Neuron (in vitro differentiated cells): Measurements from ENCODE around the gene CAMKMT.
"Not testable (repeated sequence)": the region's sequence is repeated elsewhere in the genome, so short reads cannot be mapped to it uniquely, and the experiment has no call there.

Source experiments
- H2AFZ ChIP-seq: one replicate; pipeline ENCODE4 v1.6.1; 2013; ENCODE audit warnings: low read depth, mild to moderate bottlenecking, inconsistent platforms, low read length, moderate library complexity
- H3K27me3 ChIP-seq: one replicate; pipeline ENCODE4 v1.6.1; 2013; ENCODE audit warnings: low read length; ENCODE audit not compliant: insufficient read depth
- H3K36me3 ChIP-seq: one replicate; pipeline ENCODE4 v1.6.1; 2013; ENCODE audit warnings: low read length; ENCODE audit not compliant: insufficient read depth
- H3K4me1 ChIP-seq: one replicate; pipeline ENCODE4 v1.6.1; 2013; ENCODE audit warnings: low read length; ENCODE audit not compliant: insufficient read depth
- H3K4me3 ChIP-seq: 2 replicates; pipeline ENCODE4 v1.5.1; 2013; ENCODE audit warnings: mild to moderate bottlenecking, low read length, moderate library complexity
- H3K9me3 ChIP-seq: one replicate; pipeline ENCODE4 v1.6.1; 2013; ENCODE audit warnings: low read length

CAMKMT gene

GRCh38 chr2:44369392-44369791 lies 7.6 kb downstream of the CAMKMT start:
- no peak overlapping the region for H3K4me3 ChIP-seq
- peaks cover 3% of the 10 kb centered on the region for H3K9me3 ChIP-seq
- H3K27me3 ChIP-seq = no peaks in the 10 kb centered on the region
- no peaks in the 10 kb centered on the region for H3K36me3 ChIP-seq
- H2AFZ ChIP-seq = no peak overlapping the region
- no peaks in the 10 kb centered on the region for H3K4me1 ChIP-seq

- peaks cover 3% of the 10 kb centered on the region for H3K9me3 ChIP-seq
- H3K36me3 ChIP-seq = no peaks in the 10 kb centered on the region
- no peak overlapping the region for H2AFZ ChIP-seq
- H3K4me1 ChIP-seq = no peaks in the 10 kb centered on the region
- H3K27me3 ChIP-seq = no peaks in the 10 kb centered on the region
- no peak overlapping the region for H3K4me3 ChIP-seq
These were observed 9.7 kb downstream of the CAMKMT start for GRCh38 chr2:44371445-44371844.

- no peaks in the 10 kb centered on the region for H3K27me3 ChIP-seq
- H3K36me3 ChIP-seq = no peaks in the 10 kb centered on the region
- H3K4me3 ChIP-seq = no peak overlapping the region
- H3K9me3 ChIP-seq = peaks cover 3% of the 10 kb centered on the region
- H3K4me1 ChIP-seq = peaks cover 3% of the 10 kb centered on the region
- no peak overlapping the region for H2AFZ ChIP-seq
These were observed 10.5 kb downstream of the CAMKMT start for GRCh38 chr2:44372246-44372645.

- Histone ChIP-seq H3K27me3 (no peaks in the 10 kb centered on the region), H2AFZ (no peak overlapping the region), H3K4me1 (peaks cover 10% of the 10 kb centered on the region), H3K36me3 (no peaks in the 10 kb centered on the region), H3K4me3 (no peak overlapping the region), H3K9me3 (no peaks in the 10 kb centered on the region)
These were observed 15.7 kb downstream of the CAMKMT start for GRCh38 chr2:44377486-44377885.

GRCh38 chr2:44385226-44385625 lies 23.5 kb downstream of the CAMKMT start:
- H3K4me3 ChIP-seq, H3K4me1 ChIP-seq, H3K9me3 ChIP-seq, H3K27me3 ChIP-seq, H2AFZ ChIP-seq, H3K36me3 ChIP-seq: not testable (repeated sequence)

GRCh38 chr2:44388877-44389276 lies 27.1 kb downstream of the CAMKMT start:
- no peak overlapping the region for H3K4me3 ChIP-seq
- H3K4me1 ChIP-seq = no peaks in the 10 kb centered on the region
- no peak overlapping the region for H2AFZ ChIP-seq

GRCh38 chr2:44389895-44390294 lies 28.1 kb downstream of the CAMKMT start:
- H2AFZ ChIP-seq = no peak overlapping the region
- H3K9me3 ChIP-seq = no peaks in the 10 kb centered on the region
- H3K4me1 ChIP-seq = no peaks in the 10 kb centered on the region
- H3K4me3 ChIP-seq = no peak overlapping the region
- no peaks in the 10 kb centered on the region for H3K27me3 ChIP-seq
- no peaks in the 10 kb centered on the region for H3K36me3 ChIP-seq

More at GRCh38 chr2:44388877-44389276, 27.1 kb downstream of the CAMKMT start:
- no peaks in the 10 kb centered on the region for H3K36me3 ChIP-seq
- no peaks in the 10 kb centered on the region for H3K27me3 ChIP-seq
- H3K9me3 ChIP-seq = no peaks in the 10 kb centered on the region

GRCh38 chr2:44392338-44392943 lies 30.7 kb downstream of the CAMKMT start:
- H3K9me3 ChIP-seq = no peaks in the 10 kb centered on the region
- no peaks in the 10 kb centered on the region for H3K4me1 ChIP-seq
- no peaks in the 10 kb centered on the region for H3K27me3 ChIP-seq
- no peak overlapping the region for H2AFZ ChIP-seq
- H3K4me3 ChIP-seq = no peak overlapping the region
- no peaks in the 10 kb centered on the region for H3K36me3 ChIP-seq

GRCh38 chr2:44397447-44398175 lies 35.9 kb downstream of the CAMKMT start:
- no peak overlapping the region for H3K4me3 ChIP-seq
- H3K4me1 ChIP-seq = no peaks in the 10 kb centered on the region
- H3K27me3 ChIP-seq = no peaks in the 10 kb centered on the region
- no peaks in the 10 kb centered on the region for H3K9me3 ChIP-seq
- no peaks in the 10 kb centered on the region for H3K36me3 ChIP-seq
- no peak overlapping the region for H2AFZ ChIP-seq

GRCh38 chr2:44398243-44398897 lies 36.6 kb downstream of the CAMKMT start:
- no peaks in the 10 kb centered on the region for H3K36me3 ChIP-seq
- H2AFZ ChIP-seq = no peak overlapping the region
- no peak overlapping the region for H3K4me3 ChIP-seq
- no peaks in the 10 kb centered on the region for H3K27me3 ChIP-seq
- no peaks in the 10 kb centered on the region for H3K4me1 ChIP-seq
- no peaks in the 10 kb centered on the region for H3K9me3 ChIP-seq

GRCh38 chr2:44420725-44421124 lies 59.0 kb downstream of the CAMKMT start:
- H3K36me3 ChIP-seq = no peaks in the 10 kb centered on the region
- no peaks in the 10 kb centered on the region for H3K27me3 ChIP-seq
- no peak overlapping the region for H3K4me3 ChIP-seq
- peaks cover 2% of the 10 kb centered on the region for H3K9me3 ChIP-seq
- H3K4me1 ChIP-seq = no peaks in the 10 kb centered on the region
- H2AFZ ChIP-seq = no peak overlapping the region

GRCh38 chr2:44424211-44424610 lies 62.5 kb downstream of the CAMKMT start:
- Histone ChIP-seq H3K27me3 (no peaks in the 10 kb centered on the region), H2AFZ (no peak overlapping the region), H3K4me1 (no peaks in the 10 kb centered on the region), H3K4me3 (no peak overlapping the region), H3K9me3 (peaks cover 7% of the 10 kb centered on the region), H3K36me3 (no peaks in the 10 kb centered on the region)

- Histone ChIP-seq H3K36me3 (no peaks in the 10 kb centered on the region), H3K9me3 (peaks cover 5% of the 10 kb centered on the region), H2AFZ (no peak overlapping the region), H3K4me1 (peaks cover 4% of the 10 kb centered on the region), H3K4me3 (no peak overlapping the region), H3K27me3 (no peaks in the 10 kb centered on the region)
These were observed 67.3 kb downstream of the CAMKMT start for GRCh38 chr2:44429034-44429433.
